SH-SY5Y (cell line): ENCODE measurements around the gene EXOC2.

Source experiments
- GATA2 ChIP-seq: IDR thresholded peaks from 2 replicates; pipeline ENCODE4 v1.6.1; 2011; ENCODE audit warnings: mild to moderate bottlenecking, low read depth, low read length
- GATA3 ChIP-seq: IDR thresholded peaks from 2 replicates; pipeline ENCODE4 v1.6.1; 2011; ENCODE audit warnings: low read depth, mild to moderate bottlenecking, low read length, moderate library complexity

DNA sequence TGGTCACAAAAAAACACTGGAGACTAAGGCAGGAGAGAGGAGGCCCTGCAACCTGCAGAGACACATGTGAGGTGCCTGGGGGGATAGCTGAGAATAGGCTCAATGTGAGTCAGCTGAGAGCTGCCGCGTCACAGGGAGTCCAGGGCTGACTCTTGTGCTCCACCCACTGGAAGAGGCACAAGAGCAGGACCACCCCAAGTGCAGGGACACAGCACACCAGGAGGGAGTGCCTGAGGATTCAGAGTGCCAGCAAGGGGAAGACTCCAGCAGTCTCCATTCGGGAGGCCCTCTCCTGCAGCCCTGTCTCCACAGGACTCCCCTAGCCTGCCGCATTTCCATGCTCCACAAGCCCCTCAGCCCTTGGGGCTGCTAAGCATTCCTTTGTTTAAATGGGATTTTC lies 141.5 kb downstream of the EXOC2 start:
- TF ChIP-seq GATA3 (no peak), GATA2 (no peak)
